ENCODE measurements around the gene PBX1. TPM values are rescaled to one million over a fixed set of nuclear protein-coding genes. Genes with fewer than 3 reads are reported as not detected.

PBX1 gene
- total RNA-seq, 6 experiments from 2014 or later, result 3.1 to 7.9 (median 6.9) TPM

DNA sequence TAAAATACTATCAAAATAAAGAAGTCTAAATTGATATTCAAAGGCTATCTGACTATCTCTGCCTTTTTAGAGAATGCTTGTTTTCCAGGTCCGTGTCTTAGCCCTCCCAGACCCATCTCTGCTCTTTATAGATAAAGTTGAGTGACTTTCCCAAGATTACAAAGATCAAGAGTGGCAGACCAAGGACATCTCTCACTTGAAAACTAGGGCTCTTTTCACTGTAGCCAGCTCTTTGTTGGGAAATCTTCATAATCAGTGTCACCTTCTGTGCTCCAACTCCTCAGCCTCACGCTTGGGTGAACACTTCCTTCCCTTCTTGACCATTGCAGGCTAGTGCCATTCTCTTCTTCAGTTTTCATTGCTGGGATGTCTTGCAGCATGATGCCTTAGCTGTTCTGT, 211.1 kb downstream of the PBX1 start:
- Histone ChIP-seq H3K27ac (no peak overlapping the region), H3K4me1 (peaks cover 0 to 7% (median 0%) of the 10 kb centered on the region in 4 donors), H3K9me3 (no peaks in the 10 kb centered on the region), H3K36me3 (no peaks in the 10 kb centered on the region), H3K4me3 (no peak overlapping the region), H3K27me3 (no peaks in the 10 kb centered on the region)
- no peak for DNase-seq
- ATAC-seq, result no peak
- intact Hi-C loops (cut with DNase I), result no loop called here
- 100% methylated on average over 1 of the region's 2 CpGs for WGBS (ENCODE audit: insufficient coverage, low coverage, low lambda C conversion rate, missing lambda C conversion rate)
- TF ChIP-seq, protein P1, sequence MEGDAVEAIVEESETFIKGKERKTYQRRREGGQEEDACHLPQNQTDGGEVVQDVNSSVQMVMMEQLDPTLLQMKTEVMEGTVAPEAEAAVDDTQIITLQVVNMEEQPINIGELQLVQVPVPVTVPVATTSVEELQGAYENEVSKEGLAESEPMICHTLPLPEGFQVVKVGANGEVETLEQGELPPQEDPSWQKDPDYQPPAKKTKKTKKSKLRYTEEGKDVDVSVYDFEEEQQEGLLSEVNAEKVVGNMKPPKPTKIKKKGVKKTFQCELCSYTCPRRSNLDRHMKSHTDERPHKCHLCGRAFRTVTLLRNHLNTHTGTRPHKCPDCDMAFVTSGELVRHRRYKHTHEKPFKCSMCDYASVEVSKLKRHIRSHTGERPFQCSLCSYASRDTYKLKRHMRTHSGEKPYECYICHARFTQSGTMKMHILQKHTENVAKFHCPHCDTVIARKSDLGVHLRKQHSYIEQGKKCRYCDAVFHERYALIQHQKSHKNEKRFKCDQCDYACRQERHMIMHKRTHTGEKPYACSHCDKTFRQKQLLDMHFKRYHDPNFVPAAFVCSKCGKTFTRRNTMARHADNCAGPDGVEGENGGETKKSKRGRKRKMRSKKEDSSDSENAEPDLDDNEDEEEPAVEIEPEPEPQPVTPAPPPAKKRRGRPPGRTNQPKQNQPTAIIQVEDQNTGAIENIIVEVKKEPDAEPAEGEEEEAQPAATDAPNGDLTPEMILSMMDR (IDR thresholded peaks at IDR 0.05), result no peak
- no peak for TF ChIP-seq POLR2A (IDR thresholded peaks at IDR 0.05)

DNA sequence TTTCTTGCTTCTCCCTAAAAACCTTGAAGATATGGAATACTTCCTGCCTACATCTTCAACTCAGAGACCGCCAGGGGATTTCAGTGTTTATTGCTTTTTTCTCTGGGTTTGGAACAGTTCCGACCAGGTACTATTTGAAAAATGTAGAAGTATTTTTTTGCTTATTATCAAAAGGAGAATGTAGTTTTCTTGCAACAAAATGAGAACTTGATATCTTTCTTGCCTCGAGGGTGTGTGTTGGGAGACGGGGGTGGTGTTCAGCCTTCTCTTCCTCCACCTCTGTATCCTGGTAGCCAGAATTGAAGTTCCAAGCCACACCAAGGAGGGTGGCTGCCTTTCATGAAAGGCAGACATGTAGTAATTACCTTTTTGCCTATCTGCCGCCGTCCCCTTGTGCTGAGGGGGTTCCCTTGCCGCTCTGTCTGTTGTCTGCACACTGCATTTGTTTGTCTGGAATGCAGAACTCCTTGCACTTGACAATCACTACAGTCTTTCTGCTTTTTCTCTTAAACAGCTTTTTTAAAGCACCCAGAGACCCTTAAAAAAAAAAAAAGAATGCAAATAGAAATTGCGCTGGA, 212.1 kb downstream of the PBX1 start:
- WGBS (ENCODE audit: insufficient coverage, low coverage, low lambda C conversion rate, missing lambda C conversion rate), result 70% methylated on average over 8 of the region's 8 CpGs

DNA sequence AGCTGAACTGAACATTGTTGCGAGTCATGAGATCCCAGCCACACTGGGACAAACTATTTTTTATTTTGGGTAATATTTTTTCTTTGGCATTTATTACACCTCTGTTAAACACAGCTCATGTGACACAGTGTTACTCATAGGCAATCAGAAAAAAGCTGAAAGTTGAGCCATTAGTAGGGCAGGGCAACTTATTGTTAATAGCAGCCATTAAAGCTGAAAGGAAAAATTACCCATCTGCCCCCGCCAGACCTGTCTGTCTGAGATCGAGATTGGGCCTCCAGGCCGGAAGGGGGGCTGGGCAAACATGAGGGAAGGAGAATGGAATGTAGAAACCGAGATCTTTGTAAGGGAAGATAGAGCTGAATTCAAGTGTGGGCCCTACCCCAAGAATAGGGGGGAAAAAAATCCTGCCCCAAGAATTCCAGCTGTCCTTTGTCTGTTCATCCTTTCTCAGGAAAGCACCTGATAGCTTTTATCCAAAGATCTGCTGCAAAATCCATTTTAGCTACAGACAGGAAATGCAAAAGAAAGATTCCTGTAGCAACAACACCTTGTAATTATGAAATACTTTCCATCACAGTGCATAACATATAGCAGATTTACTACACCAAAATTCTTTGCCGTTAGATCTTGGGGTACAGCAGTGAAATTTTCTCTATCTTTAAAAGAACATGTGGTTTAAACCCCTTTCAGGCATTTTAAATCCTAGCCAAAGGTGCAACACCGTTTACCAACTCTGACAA, 212.8 kb downstream of the PBX1 start:
- intact Hi-C loops (cut with DNase I), result no loop called here
- ATAC-seq (no peak), DNase-seq (no peak)
- Histone ChIP-seq H3K27me3 (no peaks in the 10 kb centered on the region), H3K4me1 (peaks cover 0 to 7% (median 0%) of the 10 kb centered on the region in 4 donors), H3K9me3 (no peaks in the 10 kb centered on the region), H3K4me3 (no peak overlapping the region), H3K36me3 (no peaks in the 10 kb centered on the region), H3K27ac (no peak overlapping the region)
- 77% methylated on average over 7 of the region's 7 CpGs for WGBS (ENCODE audit: insufficient coverage, low coverage, low lambda C conversion rate, missing lambda C conversion rate)
- no peak for TF ChIP-seq POLR2A (IDR thresholded peaks at IDR 0.05)
- TF ChIP-seq, protein P1 (IDR thresholded peaks at IDR 0.05), result no peak

More for the DNA sequence above, 212.1 kb downstream of the PBX1 start:
- DNase-seq (no peak), ATAC-seq (no peak)
- Histone ChIP-seq H3K27me3 (no peaks in the 10 kb centered on the region), H3K9me3 (no peaks in the 10 kb centered on the region), H3K4me3 (no peak overlapping the region), H3K27ac (no peak overlapping the region), H3K36me3 (no peaks in the 10 kb centered on the region), H3K4me1 (peaks cover 0 to 7% (median 0%) of the 10 kb centered on the region in 4 donors)
- intact Hi-C loops (cut with DNase I), result no loop called here
- no peak for TF ChIP-seq POLR2A (IDR thresholded peaks at IDR 0.05)
- TF ChIP-seq, protein P1 (IDR thresholded peaks at IDR 0.05), result no peak

DNA sequence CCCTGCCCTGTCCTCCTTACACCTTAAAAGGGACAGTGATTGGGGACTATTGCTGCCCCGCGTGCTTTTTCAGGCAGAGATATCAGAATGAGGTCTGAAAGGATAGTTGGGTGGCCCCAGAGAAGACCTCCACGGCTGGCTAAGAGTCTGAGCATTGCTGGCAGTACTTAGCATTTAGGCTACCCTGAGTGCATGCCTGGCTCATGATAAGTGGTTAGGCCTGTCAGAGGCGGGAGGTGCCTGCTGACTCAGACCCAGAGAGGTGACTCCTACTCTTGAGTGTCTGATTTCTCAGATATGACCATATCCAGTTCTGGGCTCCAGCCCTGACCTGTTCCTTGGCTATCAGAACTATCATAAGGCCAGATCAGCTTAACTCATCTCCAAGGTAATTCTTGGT, 213.7 kb downstream of the PBX1 start:
- TF ChIP-seq, protein P1 (IDR thresholded peaks at IDR 0.05), result no peak
- no peak for TF ChIP-seq POLR2A (IDR thresholded peaks at IDR 0.05)
- Histone ChIP-seq H3K4me3 (no peak overlapping the region), H3K27me3 (no peaks in the 10 kb centered on the region), H3K36me3 (no peaks in the 10 kb centered on the region), H3K27ac (no peak overlapping the region), H3K4me1 (peaks cover 0 to 7% (median 0%) of the 10 kb centered on the region in 4 donors), H3K9me3 (no peaks in the 10 kb centered on the region)
- peak in 1 of 3 donors; percentile 23 for DNase-seq
- peak in 3 of 4 donors; percentile 21 to 51 (median 29) for ATAC-seq
- intact Hi-C loops (cut with DNase I), result no loop called here
- WGBS (ENCODE audit: insufficient coverage, low coverage, low lambda C conversion rate, missing lambda C conversion rate), result 80% methylated on average over 2 of the region's 4 CpGs

All from right lobe of liver (tissue), 6 donors.